Sigmoid colon (tissue), 7 donors: Measurements from ENCODE around the gene RND3. TPM values are rescaled to one million over a fixed set of nuclear protein-coding genes. Genes with fewer than 3 reads are reported as not detected.
A peak's percentile ranks its signal among the peaks of the same experiment; 100 is the strongest.

Experiments used
- DNase-seq: peaks from one replicate; pipeline ENCODE4 v3.0.0-alpha.2; 2019
- H3K27ac ChIP-seq, 4 donors: fragments of 200-600 bp; sonication (generic); one replicate each; pipeline ENCODE4 v1.5.1; 2016 to 2019; ENCODE audit warnings: mild to moderate bottlenecking in 1 of 4
- H3K27me3 ChIP-seq, 3 donors: fragments of 200-600 bp; sonication (generic); one replicate each; pipeline ENCODE4 v1.5.1; 2019; ENCODE audit warnings: mild to moderate bottlenecking in 1 of 3
- H3K36me3 ChIP-seq, 4 donors: fragments of 200-600 bp; sonication (generic); one replicate each; pipeline ENCODE4 v1.5.1; 2016 to 2019
- H3K4me1 ChIP-seq, 4 donors: fragments of 200-600 bp; sonication (generic); one replicate each; pipeline ENCODE4 v1.5.1; 2017 to 2019
- H3K4me3 ChIP-seq, 4 donors: fragments of 200-600 bp; sonication (generic); one replicate each; pipeline ENCODE4 v1.5.1; 2017 to 2019; ENCODE audit warnings: mild to moderate bottlenecking in 2 of 4, moderate library complexity in 1 of 4
- H3K9me3 ChIP-seq, 4 donors: fragments of 200-600 bp in 3 of 4; sonication (generic) in 3 of 4; one replicate each; pipeline versions ENCODE4 v1.5.1 to v1.6.1; 2013 to 2019
- CTCF ChIP-seq, 4 experiments: fragments of 450-650 bp in 3 of 4; fragments of 200-600 bp in 1 of 4; IDR thresholded peaks; one replicate each; pipeline ENCODE4 v1.5.1; 2016 to 2019; ENCODE audit warnings: antibody characterized with exemption in 4 of 4, mild to moderate bottlenecking in 3 of 4, moderate library complexity in 2 of 4
- EP300 ChIP-seq, 4 donors: sonication (generic); formaldehyde crosslinking; IDR thresholded peaks; one replicate each; pipeline ENCODE4 v1.6.1; 2017; ENCODE audit warnings: antibody characterized with exemption in 4 of 4
- POLR2A ChIP-seq, 2 donors: fragments of 450-650 bp; IDR thresholded peaks; one replicate each; pipeline ENCODE4 v1.6.1; 2016; ENCODE audit warnings: antibody characterized with exemption in 2 of 2, mild to moderate bottlenecking in 2 of 2, moderate library complexity in 2 of 2
- POLR2AphosphoS5 ChIP-seq, 4 donors: sonication (generic); formaldehyde crosslinking; IDR thresholded peaks; one replicate each; pipeline ENCODE4 v1.6.1; 2017; ENCODE audit warnings: antibody characterized with exemption in 4 of 4
- WGBS, 2 donors: extraction: QIAGEN DNeasy Blood & Tissue Kit; methylation state at CpG; one replicate each; pipeline ENCODE4 v1.1.7; 2013; 5-methylcytosine and 5-hydroxymethylcytosine counted together
- intact Hi-C: fragments of 100-400 bp; cut with DNase I; formaldehyde crosslinking; loops from one replicate; pipeline ENCODE4 v1.15.1; 2023
- polyA plus RNA-seq, 3 donors: library from polyadenylated mRNA; stranded (reverse); fragments of 200-250 nt; gene quantifications; one replicate each; pipeline ENCODE4 v1.2.3, GENCODE V29; 2013
- total RNA-seq, 4 donors: library from RNA; depleted of rRNA; stranded (reverse); fragments of >200 nt; gene quantifications; one replicate each; pipeline ENCODE4 v1.1.0, GENCODE V29; 2016
- donor health status: healthy with polysubstance abuse.
- donor health status: Bipolar disorder and iron deficiency.
- donor health status: healthy.

Gene RND3
- total and polyA plus RNA-seq, 7 donors = 22.3 to 171 (median 31.3) TPM

GRCh38 chr2:150483532-150483931, 3.9 kb downstream of the RND3 start:
- Histone ChIP-seq H3K4me3 (no peak overlapping the region), H3K27ac (peak overlapping the region; percentile 41 to 96 (median 82)), H3K4me1 (peaks cover 0 to 69% (median 62%) of the 10 kb centered on the region in 4 donors), H3K27me3 (no peaks in the 10 kb centered on the region), H3K36me3 (no peaks in the 10 kb centered on the region), H3K9me3 (no peaks in the 10 kb centered on the region)
- TF ChIP-seq CTCF (IDR thresholded peaks at IDR 0.05) (no peak), POLR2AphosphoS5 (IDR thresholded peaks at IDR 0.05) (no peak), EP300 (IDR thresholded peaks at IDR 0.05) (no peak)
- 64 to 82% methylated on average over 1 of the region's 1 CpG for WGBS, 2 donors
- intact Hi-C loops = loop anchor here (5.0 to 10.0 kb wide), 5 partner anchors 419 to 1151 kb away; partner anchors contain the start of gene LYPD6
- DNase-seq = no peak

- H3K4me3 ChIP-seq = no peak overlapping the region
- H3K27ac ChIP-seq = peak overlapping the region; percentile 41 to 96 (median 82)
- intact Hi-C loops = loop anchor here (5.0 to 10.0 kb wide), 5 partner anchors 418 to 1151 kb away; partner anchors contain the start of gene LYPD6
- H3K27me3 ChIP-seq = no peaks in the 10 kb centered on the region
- peaks cover 0 to 76% (median 69%) of the 10 kb centered on the region in 4 donors for H3K4me1 ChIP-seq
- 58 to 67% methylated on average over 6 of the region's 6 CpGs for WGBS, 2 donors
- TF ChIP-seq CTCF (IDR thresholded peaks at IDR 0.05) (no peak), POLR2A (IDR thresholded peaks at IDR 0.05) (no peak), EP300 (IDR thresholded peaks at IDR 0.05) (no peak), POLR2AphosphoS5 (IDR thresholded peaks at IDR 0.05) (no peak)
- no peaks in the 10 kb centered on the region for H3K36me3 ChIP-seq
- DNase-seq = no peak
- no peaks in the 10 kb centered on the region for H3K9me3 ChIP-seq
Observed at GRCh38 chr2:150482667-150483400, 4.6 kb downstream of the RND3 start.

- Histone ChIP-seq H3K4me3 (no peak overlapping the region), H3K27ac (peak overlapping the region in 3 of 4 donors; percentile 51 to 96 (median 75)), H3K9me3 (no peaks in the 10 kb centered on the region), H3K36me3 (no peaks in the 10 kb centered on the region), H3K4me1 (peaks cover 0 to 83% (median 76%) of the 10 kb centered on the region in 4 donors), H3K27me3 (no peaks in the 10 kb centered on the region)
- TF ChIP-seq EP300 (IDR thresholded peaks at IDR 0.05) (no peak), POLR2AphosphoS5 (IDR thresholded peaks at IDR 0.05) (no peak), CTCF (IDR thresholded peaks at IDR 0.05) (no peak), POLR2A (IDR thresholded peaks at IDR 0.05) (no peak)
- no peak for DNase-seq
- intact Hi-C loops = loop anchor here (5.0 to 10.0 kb wide), 5 partner anchors 417 to 1150 kb away; partner anchors contain the start of gene LYPD6
Observed at GRCh38 chr2:150482111-150482510, 5.4 kb downstream of the RND3 start.

GRCh38 chr2:150480971-150481830, 6.3 kb downstream of the RND3 start:
- Histone ChIP-seq H3K27ac (peak overlapping the region; percentile 36 to 96 (median 63)), H3K4me1 (peaks cover 0 to 91% (median 84%) of the 10 kb centered on the region in 4 donors), H3K9me3 (no peaks in the 10 kb centered on the region), H3K4me3 (no peak overlapping the region), H3K27me3 (no peaks in the 10 kb centered on the region), H3K36me3 (no peaks in the 10 kb centered on the region)
- no peak for DNase-seq
- TF ChIP-seq EP300 (IDR thresholded peaks at IDR 0.05) = no peak
- no peak for TF ChIP-seq POLR2AphosphoS5 (IDR thresholded peaks at IDR 0.05)
- TF ChIP-seq CTCF (IDR thresholded peaks at IDR 0.05) = no peak
- TF ChIP-seq POLR2A (IDR thresholded peaks at IDR 0.05) = no peak
- intact Hi-C loops = loop anchor here (5.0 to 10.0 kb wide), 5 partner anchors 416 to 1149 kb away; partner anchors contain the start of gene LYPD6
- whole genome bisulfite sequencing, 2 donors = 87% methylated on average over 6 of the region's 6 CpGs
